ENCODE data around the gene TPST1.
"Not testable (repeated sequence)": the region's sequence is repeated elsewhere in the genome, so short reads cannot be mapped to it uniquely, and the experiment has no call there.

Gene TPST1

DNA sequence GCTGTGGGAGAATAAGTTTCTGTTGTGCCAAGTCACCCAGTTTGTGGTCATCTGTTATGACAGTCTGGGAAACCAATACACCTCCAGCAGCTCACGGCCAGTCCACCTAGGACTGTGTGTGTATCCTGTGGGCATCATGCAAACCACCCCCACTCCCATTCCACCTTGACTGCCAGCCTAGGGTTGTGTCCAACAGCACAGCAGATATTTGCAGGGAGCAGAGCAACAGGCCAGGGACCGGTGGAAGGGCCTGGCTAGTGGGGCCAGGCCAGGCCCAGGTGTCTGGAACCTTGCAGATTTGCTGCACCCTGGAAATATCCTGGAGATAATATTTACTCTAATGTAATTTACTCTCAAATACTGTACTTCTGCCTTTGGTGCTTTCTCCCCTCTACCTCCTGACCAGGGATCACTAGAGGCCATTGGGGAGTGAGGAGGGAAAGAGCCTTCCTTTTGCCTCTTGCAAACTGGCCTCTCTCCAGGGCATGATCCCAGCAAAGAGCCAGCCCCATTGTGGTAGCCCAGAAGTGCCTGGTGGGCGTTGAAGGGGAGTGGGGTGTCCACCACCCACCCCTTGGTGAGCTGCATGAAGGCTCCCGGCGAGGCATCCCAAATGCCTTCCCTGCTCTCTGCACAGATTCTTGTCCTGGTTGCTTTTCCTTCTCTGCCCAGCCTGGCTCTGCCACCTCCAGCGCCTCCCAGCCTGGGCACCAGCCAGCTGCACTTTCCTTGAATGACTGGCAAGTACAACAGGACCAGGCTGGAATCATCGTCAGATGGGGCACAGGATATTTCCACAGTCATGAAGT is 15.2 kb upstream of the TPST1 start:
- no peak for DNase-seq

DNA sequence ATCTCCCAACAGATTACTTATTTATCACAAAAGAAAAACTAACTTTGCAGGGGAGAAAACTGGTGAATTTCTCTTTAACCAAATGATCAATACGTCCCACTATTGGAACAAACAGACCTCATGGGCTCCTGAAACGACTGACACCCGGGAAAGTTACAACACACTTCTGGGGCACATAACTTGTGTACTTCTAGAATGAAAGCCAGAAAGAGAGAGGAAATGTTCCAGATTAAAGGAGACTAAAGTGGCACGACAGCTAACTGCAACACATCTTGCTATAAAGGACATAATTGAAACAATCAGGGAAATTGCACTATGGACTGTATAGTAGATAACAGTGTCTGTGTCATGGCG is 14.7 kb upstream of the TPST1 start:
- no peak for DNase-seq

DNA sequence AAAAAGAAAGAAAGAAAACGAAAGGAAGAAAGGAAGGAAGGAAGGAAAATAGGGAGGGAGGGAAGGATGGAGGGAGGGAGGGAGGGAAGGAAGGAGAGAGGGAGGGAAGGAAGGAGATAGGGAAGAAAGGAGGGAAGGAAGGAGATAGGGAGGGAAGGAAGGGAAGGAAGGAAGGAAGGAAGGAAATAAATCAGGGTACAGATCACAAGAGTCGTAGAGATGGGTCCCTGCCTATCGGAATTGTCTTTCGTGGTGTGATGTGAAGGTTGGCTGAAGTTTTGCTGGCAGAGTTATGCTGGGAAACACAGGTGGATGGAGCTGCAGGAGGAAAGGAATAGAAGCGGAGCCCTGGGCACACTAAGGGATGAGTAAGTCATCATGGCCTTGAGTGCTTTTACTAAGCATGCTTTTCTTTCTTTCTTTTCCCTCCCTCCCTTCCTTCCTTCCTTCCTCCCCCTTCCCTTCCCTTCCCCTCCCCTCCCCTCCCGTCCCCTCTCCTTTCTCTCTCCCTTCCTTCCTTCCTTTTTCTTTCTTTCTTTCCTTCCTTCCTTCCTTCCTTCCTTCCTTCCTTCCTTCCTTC is 11.9 kb upstream of the TPST1 start:
- DNase-seq, result no peak

DNA sequence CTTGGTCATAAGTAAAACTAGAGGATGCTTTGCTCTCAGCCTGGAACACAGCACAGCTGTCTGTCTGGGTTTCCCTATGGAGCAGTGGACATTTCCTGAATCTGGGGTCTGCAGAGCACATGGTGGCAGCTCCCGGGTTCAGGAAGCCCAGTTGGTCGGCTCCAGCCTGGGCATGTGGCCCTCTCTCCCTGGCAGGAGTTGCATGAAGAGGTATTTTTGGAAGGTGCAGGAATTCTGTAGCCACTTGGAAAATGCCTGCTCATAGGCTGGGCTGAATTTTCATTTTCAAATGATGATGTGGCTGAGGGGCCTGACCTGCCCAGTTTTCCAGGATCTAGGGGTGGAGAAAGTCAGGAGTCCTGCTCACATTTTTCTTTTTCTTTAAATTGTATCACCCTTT is 6.7 kb upstream of the TPST1 start:
- no peak for DNase-seq

DNA sequence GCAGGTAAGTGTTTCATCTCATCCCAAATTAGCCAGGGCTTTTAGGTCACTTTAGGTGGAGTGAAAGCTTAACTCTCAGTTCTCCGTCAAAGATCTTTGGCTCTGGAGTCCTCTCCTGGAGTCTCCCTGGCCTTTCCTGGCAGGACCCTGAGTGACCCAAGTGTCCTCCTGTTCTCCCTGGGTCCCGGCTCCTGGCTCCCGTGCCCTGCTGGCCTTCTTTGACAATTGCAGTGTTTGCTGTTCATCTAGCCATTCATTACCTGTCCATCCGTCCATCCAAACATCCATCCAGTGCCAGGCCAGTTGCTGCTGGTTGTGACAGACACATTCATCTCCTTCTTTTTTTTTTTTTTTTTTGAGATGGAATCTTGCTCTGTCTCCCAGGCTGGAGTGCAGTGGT is 6.2 kb upstream of the TPST1 start:
- no peak for DNase-seq

DNA sequence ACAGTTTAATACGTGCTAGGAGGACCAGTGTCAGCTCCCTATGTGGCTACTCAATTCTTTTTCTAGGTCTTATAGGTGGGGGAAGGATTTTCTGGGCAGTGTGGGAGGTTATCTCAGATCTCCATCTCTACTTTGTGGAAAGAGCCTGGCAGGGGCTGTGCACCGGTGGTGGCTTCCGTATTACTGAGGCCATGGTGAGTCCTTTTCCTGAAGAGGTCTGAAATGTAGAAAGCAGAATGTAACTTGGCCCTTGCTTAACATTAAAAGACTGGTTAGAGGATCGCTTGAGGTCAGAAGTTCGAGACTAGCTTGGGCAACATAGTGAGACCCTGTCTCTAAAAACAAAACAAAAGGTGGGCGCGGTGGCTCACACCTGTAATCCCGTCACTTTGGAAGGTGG is 2.7 kb upstream of the TPST1 start:
- DNase-seq, result no peak

DNA sequence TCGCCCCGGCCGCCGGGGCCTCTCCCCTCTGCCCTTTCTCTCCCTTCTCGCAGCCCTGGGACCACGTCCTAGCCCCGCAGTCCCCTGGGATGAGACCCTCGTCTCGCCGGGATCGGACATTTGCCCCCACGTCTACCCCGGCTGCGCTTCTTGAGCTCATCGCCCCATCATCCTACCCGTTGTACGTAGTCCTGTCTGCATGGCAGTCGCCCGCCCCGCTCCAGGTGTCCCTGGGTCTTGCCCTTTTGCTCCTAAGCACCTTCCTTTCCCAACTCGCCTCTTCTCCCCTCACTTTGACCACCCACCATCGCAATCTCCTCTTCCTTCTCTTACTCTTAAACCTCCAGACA is 582 bp downstream of the TPST1 start:
- no peak for DNase-seq

DNA sequence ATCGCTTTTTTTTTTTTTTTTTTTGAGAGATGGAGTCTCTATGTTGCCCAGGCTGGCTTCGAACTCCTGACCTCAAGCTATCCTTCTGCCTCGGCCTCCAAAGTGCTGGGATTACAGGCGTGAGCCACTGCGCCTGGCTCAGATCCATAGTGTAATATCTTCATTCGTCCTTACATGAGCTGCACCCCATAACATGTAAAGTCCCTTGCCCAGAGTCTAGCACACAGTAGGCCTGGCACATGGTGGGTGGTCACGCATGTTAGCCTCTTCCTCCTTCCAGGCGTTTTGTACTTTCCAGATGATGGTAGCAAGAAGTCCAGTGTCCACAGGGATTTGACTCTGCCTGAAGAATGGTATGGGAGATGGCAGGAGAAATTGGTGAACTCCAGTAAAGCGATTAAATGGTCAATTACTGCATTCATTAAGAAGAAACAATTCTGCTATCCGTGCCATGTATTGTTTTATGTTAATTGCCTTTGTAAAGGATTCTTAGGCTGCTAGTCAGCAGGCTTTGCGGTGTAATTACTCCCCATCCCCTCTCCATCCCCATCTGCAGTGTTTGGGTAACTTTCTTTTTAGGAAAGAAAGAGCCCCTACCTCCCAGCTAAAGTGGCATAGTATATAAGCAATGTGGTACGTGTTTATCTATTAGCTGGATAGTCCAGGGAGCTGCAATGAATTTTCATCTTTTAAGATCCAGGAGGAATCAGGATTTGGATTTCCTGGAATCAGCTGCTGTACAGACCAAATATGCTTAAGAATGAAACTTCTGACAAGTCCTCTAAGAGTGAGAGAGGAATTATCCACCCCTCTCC is 1.2 kb downstream of the TPST1 start:
- DNase-seq, result no peak

DNA sequence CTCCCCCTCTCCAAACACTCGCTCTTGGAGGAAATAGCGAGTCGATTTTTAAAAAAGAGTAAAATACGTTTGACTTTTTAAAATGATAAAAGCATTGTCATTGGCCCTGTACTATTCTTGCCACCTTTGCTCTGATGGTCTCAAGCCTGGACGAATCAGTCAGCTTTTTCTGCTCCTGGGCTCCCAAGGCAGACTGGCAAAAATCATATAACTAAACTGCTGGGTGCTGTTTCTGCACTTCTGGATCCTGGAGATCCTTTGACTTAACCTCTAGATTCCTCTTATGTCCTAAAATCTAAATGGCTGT is 1.8 kb downstream of the TPST1 start:
- DNase-seq, result no peak

DNA sequence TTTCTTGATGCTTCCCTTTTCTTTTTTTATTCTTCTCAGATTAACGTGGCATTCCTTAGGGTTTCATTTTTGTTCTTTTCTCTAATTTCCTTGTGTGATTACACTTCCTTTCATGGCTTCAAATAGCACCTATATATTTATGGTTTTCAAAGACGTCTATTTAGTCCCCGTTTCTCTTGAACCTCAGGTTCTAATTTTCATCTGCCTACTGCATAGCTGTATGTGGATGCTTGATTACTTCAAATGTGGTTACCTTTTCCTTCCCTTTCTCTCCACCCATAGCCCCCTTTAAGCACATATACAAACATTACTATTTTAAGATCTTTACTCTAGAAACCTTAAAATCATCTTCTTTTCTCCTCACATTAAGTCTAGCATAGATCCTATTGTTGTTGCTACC is 2.4 kb downstream of the TPST1 start:
- no peak for DNase-seq

DNA sequence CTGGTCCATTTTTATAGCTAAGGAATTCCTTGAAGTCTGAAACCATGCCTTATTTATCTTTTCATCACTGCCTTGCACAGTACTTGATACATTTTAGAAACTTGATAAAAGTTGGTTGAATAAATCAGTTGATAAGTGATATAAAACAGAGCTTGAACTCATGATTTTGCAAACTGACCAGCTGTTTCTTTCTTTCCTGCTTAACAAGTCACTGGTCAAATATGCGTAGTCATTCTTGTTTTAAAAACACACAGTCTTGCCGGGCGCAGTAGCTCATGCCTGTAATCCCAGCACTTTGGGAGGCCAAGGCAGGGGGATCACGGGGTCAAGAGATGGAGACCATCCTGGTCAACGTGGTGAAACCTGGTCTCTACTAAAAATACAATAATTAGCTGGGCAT is 6.3 kb downstream of the TPST1 start:
- DNase-seq, result no peak

DNA sequence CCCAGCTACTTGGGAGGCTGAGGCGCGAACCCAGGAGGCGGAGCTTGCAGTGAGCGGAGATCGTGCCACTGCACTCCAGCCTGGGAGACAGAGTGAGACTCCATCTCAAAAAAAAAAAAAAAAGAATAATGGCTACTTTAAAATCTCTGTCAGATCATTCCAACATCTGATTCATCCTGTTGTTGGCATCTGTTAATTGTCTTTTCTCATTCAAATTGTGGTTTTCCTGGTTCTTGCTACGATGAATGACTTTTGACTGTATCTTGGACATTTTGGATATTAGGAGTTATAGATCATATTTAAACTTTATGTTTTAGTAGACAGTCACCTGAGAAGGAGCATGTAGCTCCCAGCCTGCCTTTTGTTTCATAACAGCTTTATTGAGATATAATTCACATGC is 8.5 kb downstream of the TPST1 start:
- DNase-seq, result no peak

DNA sequence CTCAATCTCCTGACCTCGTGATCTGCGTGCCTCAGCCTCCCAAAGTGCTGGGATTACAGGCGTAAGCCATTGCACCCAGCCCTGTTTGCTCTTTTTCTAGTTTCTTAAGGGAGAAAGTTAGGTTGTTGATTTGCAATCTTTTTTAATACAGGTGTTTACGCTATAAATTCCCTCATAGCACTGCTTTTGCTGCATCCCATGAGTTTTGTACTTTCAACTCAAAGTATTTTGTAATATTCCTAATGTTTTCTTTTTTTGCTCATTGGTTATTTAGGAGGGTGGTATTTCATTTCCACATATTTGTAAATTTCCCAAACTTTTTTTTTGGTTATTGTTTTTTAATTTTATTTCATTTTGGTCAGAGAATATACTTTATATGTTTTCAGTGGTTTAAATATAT is 11.6 kb downstream of the TPST1 start:
- no peak for DNase-seq

DNA sequence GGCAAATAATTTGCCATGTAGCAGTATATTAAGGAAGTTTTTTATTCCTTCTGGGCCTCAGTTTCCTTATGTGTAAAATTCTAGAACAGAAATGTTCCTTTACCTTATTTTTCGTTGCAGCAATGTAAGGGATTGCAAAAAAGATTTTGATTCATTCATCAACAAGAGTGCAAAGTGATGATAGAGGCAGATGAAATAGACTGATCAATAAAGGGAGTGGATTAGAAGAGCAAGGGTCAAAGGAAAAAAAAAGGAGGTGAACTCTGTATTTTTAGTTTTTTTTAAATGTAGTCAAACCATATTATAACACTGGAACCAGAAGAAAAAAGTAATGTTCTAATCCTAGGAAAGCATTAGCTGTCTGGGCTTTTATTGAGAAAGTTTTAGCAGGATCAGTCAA is 14.7 kb downstream of the TPST1 start:
- no peak for DNase-seq

DNA sequence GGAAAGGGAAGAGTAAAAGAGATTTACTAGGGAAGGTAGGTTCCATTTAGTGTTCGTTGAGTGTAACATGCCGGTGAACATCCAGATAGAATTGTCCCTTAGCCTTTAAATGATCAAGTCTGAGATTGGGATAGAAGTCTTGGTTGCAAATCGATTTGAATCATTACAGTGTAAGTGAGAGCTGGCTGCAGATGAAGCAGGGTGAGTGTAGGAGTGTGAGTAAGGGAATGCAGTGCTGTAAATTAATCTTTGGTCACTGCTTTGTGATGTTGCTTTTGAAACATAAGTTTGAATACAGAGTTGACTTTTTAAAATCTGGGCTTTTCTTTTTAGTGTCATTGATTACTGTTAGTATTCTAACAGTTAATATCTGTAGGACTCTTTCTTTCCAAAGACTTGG is 16.3 kb downstream of the TPST1 start:
- no peak for DNase-seq

DNA sequence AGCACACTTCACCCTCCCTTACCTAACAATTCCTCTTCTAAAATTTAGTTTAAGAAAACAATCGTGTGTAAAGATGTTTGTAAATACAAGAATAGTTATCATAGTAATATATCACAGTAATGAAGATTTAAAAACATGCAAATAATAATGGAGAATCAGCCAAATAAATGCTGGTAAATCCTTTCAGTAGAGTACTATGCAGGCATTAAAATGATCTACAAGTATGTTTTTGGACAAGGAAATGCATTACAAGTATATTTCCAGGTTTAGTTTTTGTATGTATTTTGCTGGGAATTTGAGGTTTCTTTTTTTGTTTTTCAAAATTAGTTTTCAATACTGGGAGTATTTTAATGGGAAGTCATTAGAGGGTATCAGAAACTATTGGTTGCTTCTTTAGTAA is 22.7 kb downstream of the TPST1 start:
- DNase-seq, result no peak

DNA sequence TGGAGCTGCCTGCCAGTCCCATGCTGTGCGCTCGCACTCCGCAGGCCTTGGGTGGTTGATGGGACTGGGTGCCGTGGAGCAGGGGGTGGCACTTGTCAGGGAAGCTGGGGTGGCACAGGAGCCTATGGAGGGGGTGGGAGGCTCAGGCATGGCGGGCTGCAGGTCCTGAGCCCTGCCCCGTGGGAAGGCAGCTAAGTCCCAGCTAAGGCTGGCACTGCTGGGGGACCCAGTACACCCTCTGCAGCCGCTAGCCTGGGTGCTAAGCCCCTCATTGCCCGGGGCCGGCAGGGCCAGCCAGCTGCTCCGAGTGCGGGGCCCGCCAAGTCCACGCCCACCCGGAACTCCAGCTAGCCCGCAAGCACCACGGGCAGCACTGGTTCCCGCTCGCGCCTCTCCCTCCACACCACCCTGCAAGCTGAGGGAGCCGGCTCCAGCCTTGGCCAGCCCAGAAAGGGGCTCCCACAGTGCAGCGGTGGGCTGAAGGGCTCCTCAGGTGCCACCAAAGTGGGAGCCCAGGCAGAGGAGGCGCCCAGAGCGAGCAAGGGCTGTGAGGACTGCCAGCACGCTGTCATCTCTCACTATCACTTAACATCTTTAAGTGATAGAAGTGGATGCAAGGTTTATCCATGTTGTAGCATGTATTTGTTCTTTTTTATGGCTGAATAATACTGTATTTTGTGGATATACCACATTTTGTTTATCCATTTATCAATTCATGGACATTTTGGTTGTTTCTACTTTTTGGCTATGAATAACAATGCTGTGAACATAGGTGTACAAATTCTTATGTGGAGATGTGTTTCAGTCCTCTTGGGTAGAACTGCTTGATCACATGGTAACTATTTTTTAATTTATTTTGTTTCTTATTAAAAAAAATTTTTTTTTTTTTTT is 26.4 kb downstream of the TPST1 start:
- not testable (repeated sequence) for DNase-seq

DNA sequence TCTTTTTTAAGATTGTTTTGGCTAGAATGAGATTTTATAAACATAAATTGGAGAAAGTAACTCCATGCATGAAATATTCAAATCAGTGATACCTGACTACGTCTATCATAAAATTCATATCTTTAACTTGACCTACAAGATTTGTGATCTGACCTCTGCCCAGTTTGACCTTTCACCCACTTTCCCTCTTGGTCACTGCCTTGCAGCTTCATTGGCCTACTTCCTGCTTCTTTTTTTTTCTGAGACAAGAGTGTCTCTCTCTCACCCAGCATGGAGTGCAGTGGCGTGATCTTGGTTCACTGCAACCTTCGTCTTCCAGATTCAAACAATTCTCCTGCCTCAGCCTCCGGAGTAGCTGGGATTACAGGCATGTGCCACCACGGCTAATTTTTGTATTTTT is 28.5 kb downstream of the TPST1 start:
- no peak for DNase-seq

DNA sequence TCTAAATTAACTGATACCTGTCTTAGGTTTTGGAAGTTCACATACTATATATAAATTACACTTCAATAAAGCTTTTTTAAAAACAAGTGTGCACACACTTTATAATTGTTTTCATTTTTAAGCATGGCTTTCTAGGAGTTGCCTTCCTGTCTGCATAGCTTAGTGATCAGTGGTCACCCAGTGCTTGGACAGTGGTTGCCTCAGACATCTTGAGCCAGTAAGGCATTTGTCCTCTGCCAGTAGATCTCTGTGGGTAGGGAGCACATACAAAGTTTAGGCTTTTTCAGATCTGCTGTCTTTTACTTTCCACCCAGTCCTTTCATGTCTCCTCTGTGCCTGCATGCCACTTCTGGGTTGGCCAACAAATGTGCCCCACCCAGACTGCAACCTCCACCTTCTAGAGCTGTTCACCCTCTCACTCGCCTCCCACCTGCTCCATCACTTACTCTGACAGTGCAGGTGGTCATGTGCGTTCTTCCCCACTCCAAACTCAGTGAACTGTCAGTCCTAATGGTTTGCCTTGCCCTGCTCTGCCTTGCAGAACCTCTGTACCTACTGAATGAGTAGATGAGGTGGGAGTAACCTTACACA is 31.7 kb downstream of the TPST1 start:
- no peak for DNase-seq

DNA sequence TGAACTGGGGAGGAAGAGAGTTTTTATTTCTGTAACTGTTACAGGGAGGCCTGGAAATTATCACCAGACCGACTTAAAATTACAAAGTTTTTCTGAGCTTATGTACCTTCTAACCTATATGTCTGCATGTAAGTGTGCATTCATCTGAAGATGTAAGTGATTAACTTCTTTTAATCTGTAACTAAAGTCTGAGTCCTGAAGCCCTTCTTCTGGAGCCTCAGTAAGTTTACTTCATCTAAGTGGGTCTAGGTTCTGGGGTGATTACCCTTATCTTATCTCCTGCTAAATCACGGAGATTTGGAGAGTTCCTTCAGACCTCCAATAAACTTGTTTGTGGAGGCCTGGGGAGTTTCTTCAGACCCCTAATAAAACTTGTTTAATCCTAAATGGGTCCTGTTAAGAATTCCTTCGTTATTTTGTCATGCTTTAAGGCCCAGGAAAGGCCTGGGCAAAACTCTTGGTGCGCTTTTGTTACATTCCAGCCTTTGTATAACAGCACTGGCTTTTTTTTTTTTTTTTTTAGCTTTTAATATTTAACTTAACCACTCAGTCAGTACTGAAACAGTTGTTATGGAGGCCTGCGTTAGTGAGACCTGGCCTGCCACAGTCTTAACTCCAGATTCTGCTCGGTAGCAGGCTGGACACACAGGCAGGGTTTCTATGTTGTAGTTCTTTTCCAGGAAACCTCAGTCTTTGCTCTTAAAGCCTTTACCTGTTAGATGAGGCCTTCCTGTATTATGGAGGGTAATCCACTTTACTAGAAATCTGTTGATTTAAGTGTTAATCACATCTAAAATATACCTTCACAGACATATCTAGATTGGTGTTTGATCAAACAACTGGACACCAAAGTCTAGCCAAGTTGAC is 33.0 kb downstream of the TPST1 start:
- DNase-seq, result no peak

DNA sequence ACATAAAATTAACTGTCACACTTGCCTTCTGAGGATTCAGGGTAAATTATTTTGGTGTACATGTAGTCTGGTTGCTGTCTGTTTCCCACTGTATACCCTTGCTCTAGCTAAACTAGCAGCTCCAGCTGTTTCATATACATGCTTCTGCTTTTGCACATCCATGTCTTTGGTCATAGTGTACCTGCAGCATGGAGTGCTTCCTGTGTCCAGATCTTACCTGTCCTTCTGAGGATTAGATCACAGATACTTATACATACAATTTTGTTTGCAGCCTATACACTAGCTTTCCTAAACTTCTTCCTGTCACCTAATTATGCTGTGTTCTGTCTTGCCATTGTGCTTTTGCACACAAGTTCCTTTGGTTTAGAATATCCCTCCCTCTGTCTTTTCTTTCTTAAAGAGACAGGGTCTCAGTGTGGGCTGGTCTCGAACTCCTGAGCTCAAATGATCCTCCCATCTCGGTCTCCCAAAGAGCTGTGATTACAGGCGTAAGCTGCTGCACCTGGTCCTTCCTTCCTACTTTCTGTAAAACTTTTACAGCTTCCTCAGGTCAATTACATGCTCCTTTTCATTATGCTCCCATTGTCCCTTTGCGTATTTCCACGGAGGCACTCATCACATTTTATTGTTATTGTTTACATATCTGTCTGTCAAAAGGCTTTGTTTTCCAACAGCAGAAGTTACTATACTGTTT is 33.8 kb downstream of the TPST1 start:
- DNase-seq, result no peak

DNA sequence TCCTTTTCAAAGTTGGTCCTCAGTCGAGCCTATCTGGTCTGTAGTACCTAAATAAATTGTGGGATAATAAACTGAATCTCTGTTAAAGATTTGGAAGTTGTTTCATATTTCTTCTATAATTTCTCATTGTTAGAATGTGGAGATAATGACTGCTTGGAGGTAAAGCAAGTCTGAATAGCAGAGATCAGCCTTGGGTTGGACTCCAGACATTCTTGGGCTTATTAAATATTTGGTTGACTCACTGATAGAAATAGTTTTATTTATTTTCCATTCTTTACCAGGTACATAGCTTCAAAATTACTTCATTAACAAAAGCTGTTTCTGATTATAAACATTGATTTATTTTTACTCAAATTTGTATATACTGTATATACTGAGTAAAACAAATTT is 34.3 kb downstream of the TPST1 start:
- DNase-seq, result no peak

Measured in NCI-H1417 treated with DMSO at 0.1 percent for 48 hours (cell line).